Purkinje cell (primary cell): ENCODE results near the gene FGG. TPM values are rescaled to one million over a fixed set of nuclear protein-coding genes. Genes with fewer than 3 reads are reported as not detected.

Experiments used
- polyA plus RNA-seq: library from polyadenylated mRNA; unstranded; fragments of >200 nt; fragmentation: Nextera tagmentation; gene quantifications from 2 replicates; pipeline ENCODE4 v1.2.1, GENCODE V29; 2014

Gene FGG
- not detected in 2 replicates for polyA plus RNA-seq

GRCh38 chr4:154612472-154613414, at the start of gene FGG:
Gene FGG (minus strand): TSS chr4:154612656. CDS start chr4:154612609, 47 bp downstream.

GRCh38 chr4:154590329-154591006, 22.0 kb downstream of the FGG start, which contains the start of gene FGA:
Gene FGA (minus strand): TSS chr4:154590742. CDS start chr4:154590687, 55 bp downstream.

GRCh38 chr4:154562697-154563254, 49.7 kb downstream of the FGG start, which contains the start of gene FGB:
Gene FGB (plus strand): TSS chr4:154563011. CDS start chr4:154563019, 8 bp downstream.

Other genes with a start within 250 kb of the FGG start
- 0.70 and 1.9 TPM in 2 replicates for gene DCHS2, start 120.9 kb downstream of the FGG start, polyA plus RNA-seq
- gene PLRG1, start 62.3 kb downstream of the FGG start, polyA plus RNA-seq: 54.5 and 86.7 TPM in 2 replicates
- gene FGB, start 49.6 kb downstream of the FGG start, polyA plus RNA-seq: not detected in 2 replicates
- gene FGA, start 21.9 kb downstream of the FGG start, polyA plus RNA-seq: not detected in 2 replicates
- 15.0 and 25.2 TPM in 2 replicates for gene LRAT, start 131.3 kb upstream of the FGG start, polyA plus RNA-seq
- gene RBM46, start 168.6 kb upstream of the FGG start, polyA plus RNA-seq: 0.32 TPM in 1 of 2 replicates, not detected in the other